Muscle of leg (tissue), 11 donors: ENCODE data around the gene POLD4. TPM values are rescaled to one million over a fixed set of nuclear protein-coding genes. Genes with fewer than 3 reads are reported as not detected.

ENCODE experiments used
- DNase-seq: peaks from one replicate; pipeline ENCODE4 v3.0.0; 2013
- H3K27ac ChIP-seq: one replicate; pipeline ENCODE4 v1.5.1; 2013; ENCODE audit warnings: mild to moderate bottlenecking, low read length, control low read depth
- H3K27me3 ChIP-seq: one replicate; pipeline ENCODE4 v1.6.1; 2013; ENCODE audit warnings: low read length; ENCODE audit not compliant: control insufficient read depth, insufficient read depth
- H3K36me3 ChIP-seq: one replicate; pipeline ENCODE4 v1.6.1; 2013; ENCODE audit warnings: low read length; ENCODE audit not compliant: control insufficient read depth, insufficient read depth
- H3K4me1 ChIP-seq: one replicate; pipeline ENCODE4 v1.6.1; 2013; ENCODE audit warnings: low read length; ENCODE audit not compliant: control insufficient read depth, insufficient read depth
- H3K4me3 ChIP-seq: one replicate; pipeline ENCODE4 v1.5.1; 2013; ENCODE audit warnings: low read length, control low read depth
- H3K9me3 ChIP-seq: replicated peaks from 2 replicates; pipeline ENCODE4 v1.6.1; 2013; ENCODE audit warnings: low read depth, low read length; ENCODE audit not compliant: control insufficient read depth
- WGBS: methylation state at CpG from one replicate; pipeline ENCODE4 v1.1.5; 2013; ENCODE audit warnings: missing lambda C conversion rate; ENCODE audit not compliant: insufficient coverage; 5-methylcytosine and 5-hydroxymethylcytosine counted together
- polyA plus RNA-seq, 8 donors: library from polyadenylated mRNA; unstranded; fragments of 120-200 nt; gene quantifications; one replicate each; pipeline versions ENCODE4 v1.2.1 to v1.2.3, GENCODE V29; 2013; ENCODE audit warnings: inconsistent platforms in 1 of 8, low replicate concordance in 1 of 8; ENCODE audit not compliant: insufficient read length in 8 of 8, insufficient read depth in 1 of 8
- total RNA-seq: library from RNA; stranded (reverse); fragments of 120-200 nt; gene quantifications from one replicate; pipeline ENCODE4 v1.2.4, GENCODE V29; 2013

The POLD4 gene
- total and polyA plus RNA-seq, 9 donors = 24.6 to 53.6 (median 32.7) TPM

GRCh38 chr11:67371911-67372320 lies 18.6 kb upstream of the POLD4 start:
- Histone ChIP-seq H3K27ac (peak overlapping the region; percentile 58), H3K9me3 (no peaks in the 10 kb centered on the region), H3K4me3 (peak overlapping the region; percentile 35), H3K27me3 (peaks cover 42% of the 10 kb centered on the region), H3K4me1 (peaks cover 57% of the 10 kb centered on the region), H3K36me3 (no peaks in the 10 kb centered on the region)
- WGBS = 24% methylated on average over 12 of the region's 16 CpGs
- no peak for DNase-seq

- H3K4me1 ChIP-seq = peaks cover 63% of the 10 kb centered on the region
These were observed 18.0 kb upstream of the POLD4 start for GRCh38 chr11:67371189-67371910.

GRCh38 chr11:67370351-67371076 lies 17.2 kb upstream of the POLD4 start:
- peak; percentile 67 for DNase-seq
- Histone ChIP-seq H3K36me3 (no peaks in the 10 kb centered on the region), H3K9me3 (no peaks in the 10 kb centered on the region), H3K4me1 (peaks cover 71% of the 10 kb centered on the region), H3K27me3 (peaks cover 28% of the 10 kb centered on the region), H3K4me3 (no peak overlapping the region), H3K27ac (peak overlapping the region; percentile 15)
- 19% methylated on average over 9 of the region's 14 CpGs for WGBS

More at GRCh38 chr11:67371189-67371910, 18.0 kb upstream of the POLD4 start:
- no peak for DNase-seq
- Histone ChIP-seq H3K27me3 (peaks cover 36% of the 10 kb centered on the region), H3K36me3 (no peaks in the 10 kb centered on the region), H3K4me3 (peak overlapping the region; percentile 35), H3K9me3 (no peaks in the 10 kb centered on the region), H3K27ac (no peak overlapping the region)
- WGBS = 57% methylated on average over 7 of the region's 8 CpGs

GRCh38 chr11:67369801-67370284 lies 16.5 kb upstream of the POLD4 start:
- DNase-seq = peak; percentile 56
- Histone ChIP-seq H3K4me1 (peaks cover 77% of the 10 kb centered on the region), H3K4me3 (no peak overlapping the region), H3K27ac (peak overlapping the region; percentile 53), H3K36me3 (peaks cover 4% of the 10 kb centered on the region), H3K9me3 (no peaks in the 10 kb centered on the region), H3K27me3 (peaks cover 24% of the 10 kb centered on the region)
- 25% methylated on average over 8 of the region's 12 CpGs for WGBS

- peak overlapping the region; percentile 53 for H3K27ac ChIP-seq
- DNase-seq = no peak
- WGBS = 75% methylated on average over 7 of the region's 8 CpGs
- peaks cover 74% of the 10 kb centered on the region for H3K4me1 ChIP-seq
- H3K27me3 ChIP-seq = peaks cover 18% of the 10 kb centered on the region
- no peaks in the 10 kb centered on the region for H3K9me3 ChIP-seq
- H3K4me3 ChIP-seq = no peak overlapping the region
- peaks cover 6% of the 10 kb centered on the region for H3K36me3 ChIP-seq
These were observed 15.9 kb upstream of the POLD4 start for GRCh38 chr11:67369275-67369674.

GRCh38 chr11:67368621-67369020 lies 15.3 kb upstream of the POLD4 start:
- H3K27me3 ChIP-seq = peaks cover 12% of the 10 kb centered on the region
- no peaks in the 10 kb centered on the region for H3K9me3 ChIP-seq
- no peak for DNase-seq
- 78% methylated on average over 1 of the region's 3 CpGs for WGBS
- H3K36me3 ChIP-seq = peaks cover 6% of the 10 kb centered on the region
- H3K27ac ChIP-seq = no peak overlapping the region
- H3K4me3 ChIP-seq = no peak overlapping the region
- peaks cover 68% of the 10 kb centered on the region for H3K4me1 ChIP-seq

- DNase-seq = no peak
- H3K36me3 ChIP-seq = peaks cover 6% of the 10 kb centered on the region
- H3K4me3 ChIP-seq = no peak overlapping the region
- peak overlapping the region; percentile 67 for H3K27ac ChIP-seq
- H3K9me3 ChIP-seq = no peaks in the 10 kb centered on the region
- H3K27me3 ChIP-seq = peaks cover 12% of the 10 kb centered on the region
- peaks cover 65% of the 10 kb centered on the region for H3K4me1 ChIP-seq
- 43% methylated on average over 7 of the region's 7 CpGs for WGBS
These were observed 14.4 kb upstream of the POLD4 start for GRCh38 chr11:67367761-67368227.

- DNase-seq = peak; percentile 69
- 39% methylated on average over 17 of the region's 25 CpGs for WGBS
These were observed 13.8 kb upstream of the POLD4 start for GRCh38 chr11:67366961-67367760.

GRCh38 chr11:67366546-67366945 lies 13.2 kb upstream of the POLD4 start:
- WGBS = 35% methylated on average over 2 of the region's 8 CpGs
- Histone ChIP-seq H3K4me1 (peaks cover 57% of the 10 kb centered on the region), H3K36me3 (peaks cover 6% of the 10 kb centered on the region), H3K9me3 (no peaks in the 10 kb centered on the region), H3K4me3 (no peak overlapping the region), H3K27me3 (peaks cover 7% of the 10 kb centered on the region), H3K27ac (peak overlapping the region; percentile 67)
- DNase-seq = peak; percentile 87

More at GRCh38 chr11:67366961-67367760, 13.8 kb upstream of the POLD4 start:
- Histone ChIP-seq H3K36me3 (peaks cover 6% of the 10 kb centered on the region), H3K4me1 (peaks cover 63% of the 10 kb centered on the region), H3K27ac (peak overlapping the region; percentile 67), H3K9me3 (no peaks in the 10 kb centered on the region), H3K27me3 (peaks cover 11% of the 10 kb centered on the region), H3K4me3 (no peak overlapping the region)
